ENCODE measurements around the gene UGT3A2.
"Not testable (repeated sequence)": the region's sequence is repeated elsewhere in the genome, so short reads cannot be mapped to it uniquely, and the experiment has no call there.

UGT3A2 gene

DNA sequence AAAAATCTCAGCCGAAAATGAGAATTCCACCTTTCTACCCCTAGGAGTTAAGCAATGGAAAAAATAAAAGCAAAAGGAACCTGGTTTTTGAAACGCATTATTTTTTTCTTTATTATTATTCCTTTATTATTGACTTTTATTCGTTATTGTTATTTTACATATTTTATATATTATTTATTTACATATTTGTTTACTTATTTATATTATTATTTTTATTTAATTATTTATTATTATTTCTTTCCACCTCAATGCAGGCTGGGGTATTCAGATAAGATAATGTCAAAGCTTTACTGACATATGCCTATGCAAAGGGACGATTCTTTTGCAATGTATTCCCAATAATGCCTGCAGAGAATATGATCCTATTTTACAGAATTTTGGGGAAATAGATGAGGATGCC is 16.7 kb downstream of the UGT3A2 start:
- DNase-seq, result no peak

GRCh38 chr5:36047384-36048160 is 19.1 kb downstream of the UGT3A2 start:
- DNase-seq, result no peak

GRCh38 chr5:36045895-36046294 is 20.8 kb downstream of the UGT3A2 start:
- no peak for DNase-seq

GRCh38 chr5:36041537-36041845 is 25.2 kb downstream of the UGT3A2 start:
- no peak for DNase-seq

DNA sequence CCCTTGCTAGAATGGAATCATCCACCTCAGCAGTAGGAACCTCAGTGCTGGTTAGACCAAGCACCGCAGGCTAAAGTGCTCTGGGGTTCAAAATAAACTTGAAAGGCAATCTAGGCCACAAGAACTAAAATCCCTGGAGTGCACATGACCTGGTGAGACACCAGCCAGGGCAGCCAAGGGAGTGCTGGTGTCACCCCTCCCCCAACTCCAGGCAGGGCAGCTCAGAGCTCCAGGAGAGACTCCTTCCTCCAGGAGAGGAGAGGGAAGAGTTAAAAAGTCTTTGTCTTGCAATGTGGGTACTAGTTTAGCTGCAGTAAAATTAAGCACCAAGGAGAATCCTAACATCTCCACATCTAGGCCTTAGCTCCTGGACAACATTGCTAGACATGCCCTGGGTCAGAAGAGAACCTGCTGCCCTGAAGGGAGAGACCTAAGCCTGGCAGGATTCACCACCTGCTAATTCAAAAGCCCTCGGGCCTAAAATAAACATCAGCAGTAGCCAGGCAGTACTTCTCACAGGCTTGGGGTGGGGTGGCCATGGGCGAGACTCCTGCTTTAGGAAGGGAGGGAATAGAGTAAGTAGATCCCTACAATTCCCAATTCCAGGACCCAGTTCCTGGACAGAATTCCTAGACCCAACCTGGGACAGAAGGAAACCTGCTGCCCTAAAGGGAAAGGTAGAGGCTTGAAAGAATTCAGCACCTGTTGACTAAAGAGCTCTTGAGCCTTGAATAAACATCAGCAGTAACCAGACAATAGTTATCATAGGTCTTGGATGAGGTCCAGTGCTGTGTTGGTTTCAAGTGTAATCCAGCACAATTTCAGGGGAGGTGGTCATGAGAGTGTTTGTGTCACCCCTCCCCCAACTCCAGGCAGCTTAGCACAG is 25.8 kb downstream of the UGT3A2 start:
- DNase-seq, result no peak

DNA sequence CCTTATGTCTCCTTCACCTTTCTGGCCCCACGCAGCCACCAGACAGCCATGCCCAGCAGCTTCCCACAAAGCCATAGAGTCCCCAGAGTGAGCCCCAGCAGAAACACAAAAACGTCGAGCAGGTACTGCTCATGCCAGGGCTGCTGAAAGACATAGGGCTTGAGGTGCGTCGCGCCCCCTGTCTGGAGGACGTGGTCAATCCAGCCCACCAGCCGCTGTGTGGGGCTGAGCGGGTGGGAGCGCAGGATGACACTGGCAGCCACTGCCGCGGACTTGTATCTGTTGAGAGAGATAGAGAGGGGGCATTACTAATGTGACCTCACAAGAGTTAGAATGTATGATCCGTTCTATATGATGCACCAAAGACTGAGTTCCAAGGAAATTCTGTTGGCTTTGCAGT is 31.0 kb downstream of the UGT3A2 start:
- DNase-seq, result no peak

DNA sequence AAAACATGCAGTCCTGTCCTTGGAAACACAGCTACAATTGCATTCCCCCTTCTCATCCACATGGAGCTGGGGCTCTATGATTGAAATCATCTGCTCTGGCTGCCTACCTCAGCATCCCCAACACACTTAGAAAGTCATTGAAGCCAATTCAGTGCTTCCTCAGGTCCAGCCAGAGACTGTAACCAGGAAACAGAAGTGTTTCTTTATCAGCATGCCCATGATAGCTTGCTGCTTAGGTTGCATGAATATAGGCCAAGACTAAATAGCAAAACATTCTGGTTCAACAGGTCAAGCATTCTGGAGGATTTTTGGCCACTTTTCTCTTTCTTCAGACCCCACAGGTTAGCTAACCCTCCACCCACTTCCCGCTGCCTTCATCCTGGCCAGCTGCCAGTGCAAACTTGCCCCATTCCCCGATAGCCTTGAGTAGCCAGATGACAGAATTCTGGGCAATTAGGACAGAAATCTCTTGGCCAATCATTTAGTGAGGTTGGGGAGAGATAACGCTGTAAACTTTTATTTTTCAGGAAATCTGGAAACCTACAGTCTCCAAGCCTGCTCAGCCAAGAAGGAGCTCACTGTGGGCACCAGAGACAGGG is 32.0 kb downstream of the UGT3A2 start:
- not testable (repeated sequence) for DNase-seq

GRCh38 chr5:36033486-36033885 is 33.2 kb downstream of the UGT3A2 start:
- no peak for DNase-seq

DNA sequence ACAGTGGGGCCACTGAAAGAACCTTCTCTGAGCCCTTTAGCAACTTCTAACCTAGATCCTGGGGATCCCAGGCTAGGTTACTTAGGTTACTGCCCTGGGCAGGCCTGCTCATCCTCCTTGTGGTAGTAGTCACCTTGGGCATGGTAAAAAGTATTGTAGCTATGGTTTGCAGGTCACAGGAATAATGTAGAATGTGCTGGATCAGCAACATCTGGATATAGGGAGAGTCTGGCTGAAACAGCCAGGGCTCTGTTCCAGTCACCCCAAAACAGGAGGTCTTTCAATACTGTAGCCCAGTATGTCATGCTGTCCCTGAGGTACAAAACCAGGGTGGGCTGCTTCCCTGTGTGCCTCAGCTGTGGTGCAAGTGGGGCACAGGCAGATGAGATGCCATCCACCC is 33.6 kb downstream of the UGT3A2 start:
- DNase-seq, result no peak

GRCh38 chr5:36031223-36031622 is 35.5 kb downstream of the UGT3A2 start:
- DNase-seq, result no peak

GRCh38 chr5:36029914-36030313 is 36.8 kb downstream of the UGT3A2 start:
- DNase-seq, result no peak

DNA sequence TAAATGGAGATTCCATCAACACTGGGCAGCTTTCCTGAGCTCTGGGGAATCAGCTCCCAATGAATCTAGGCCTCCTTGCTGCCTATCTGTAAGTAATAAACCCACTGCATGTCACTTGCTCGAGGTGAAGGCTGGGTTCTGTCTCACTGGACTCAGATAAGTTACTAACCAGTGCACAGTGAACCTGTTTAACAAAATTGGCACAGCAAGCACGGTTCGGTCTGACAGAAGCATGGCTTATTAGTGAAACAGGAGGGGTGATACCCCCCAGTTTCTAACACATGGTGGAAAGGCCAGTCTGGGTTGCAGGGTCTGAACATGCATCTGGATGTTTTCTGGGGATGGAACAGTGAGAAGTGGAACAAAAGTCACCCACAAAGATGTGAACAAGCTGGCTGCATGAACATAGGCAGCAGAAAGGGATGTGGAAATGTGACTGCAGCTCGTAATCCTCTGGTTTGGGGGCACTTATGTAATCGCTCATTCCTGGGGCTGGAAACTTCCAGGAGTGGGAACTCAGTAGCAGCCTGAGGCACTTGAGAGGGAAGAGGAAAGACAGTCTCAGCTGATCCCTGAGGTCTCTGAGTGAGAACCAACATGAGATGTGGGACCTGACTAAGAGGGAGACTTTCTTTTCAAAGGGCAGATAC is 37.7 kb downstream of the UGT3A2 start:
- no peak for DNase-seq

DNA sequence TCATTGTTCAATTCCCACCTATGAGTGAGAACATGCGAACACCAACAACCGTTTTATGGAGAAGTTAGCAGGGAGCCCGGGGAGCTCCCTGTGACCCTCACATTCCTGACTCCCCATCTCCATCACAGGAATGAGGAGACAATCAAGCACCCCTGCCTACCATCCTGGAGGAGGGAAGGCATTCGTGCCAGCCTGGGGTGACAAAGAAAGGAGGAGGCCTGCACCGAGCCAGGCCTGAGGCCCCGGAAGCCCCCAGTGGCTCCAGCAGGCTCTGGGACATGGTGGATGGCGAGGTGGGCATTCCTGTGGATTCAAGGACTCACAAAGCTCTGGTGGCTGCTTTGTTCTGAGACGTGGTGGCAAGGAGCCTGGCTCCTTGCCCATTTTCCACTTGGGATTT is 39.0 kb downstream of the UGT3A2 start:
- no peak for DNase-seq

DNA sequence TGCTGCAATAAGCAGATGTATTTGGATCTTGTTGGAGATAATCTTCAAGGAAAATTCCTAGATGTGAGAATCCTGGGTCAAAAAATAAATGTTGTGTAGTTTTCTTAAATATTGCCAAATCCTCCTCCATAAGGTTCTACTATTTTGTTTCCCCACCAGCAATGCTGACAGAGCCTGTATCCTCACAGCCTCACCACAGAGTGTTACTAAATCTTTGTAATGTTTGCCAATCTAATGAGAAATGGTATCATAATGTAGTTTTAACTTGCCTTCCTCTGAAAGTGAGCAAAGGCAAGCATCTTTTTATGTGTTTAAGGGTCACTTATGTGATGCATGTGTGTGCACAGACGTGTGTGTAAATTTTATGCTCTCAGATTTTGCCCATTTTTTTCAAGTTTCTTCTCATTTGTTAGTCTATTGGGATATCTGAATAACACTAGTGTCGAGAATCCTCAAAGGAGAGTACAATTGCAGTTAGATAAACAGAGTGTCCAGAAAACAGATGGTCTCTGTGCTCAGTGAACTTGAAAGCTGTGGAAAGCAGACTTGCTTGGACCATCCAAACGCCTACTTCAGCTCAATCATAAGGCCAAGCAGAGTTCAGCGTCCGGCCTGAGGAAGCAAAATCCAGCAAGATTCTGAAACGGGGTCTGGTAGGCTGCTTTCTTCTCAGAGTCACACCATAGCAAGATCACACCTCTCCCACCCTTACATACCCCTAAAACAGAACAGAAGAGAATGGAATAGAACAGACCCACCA is 39.8 kb downstream of the UGT3A2 start:
- DNase-seq, result no peak

DNA sequence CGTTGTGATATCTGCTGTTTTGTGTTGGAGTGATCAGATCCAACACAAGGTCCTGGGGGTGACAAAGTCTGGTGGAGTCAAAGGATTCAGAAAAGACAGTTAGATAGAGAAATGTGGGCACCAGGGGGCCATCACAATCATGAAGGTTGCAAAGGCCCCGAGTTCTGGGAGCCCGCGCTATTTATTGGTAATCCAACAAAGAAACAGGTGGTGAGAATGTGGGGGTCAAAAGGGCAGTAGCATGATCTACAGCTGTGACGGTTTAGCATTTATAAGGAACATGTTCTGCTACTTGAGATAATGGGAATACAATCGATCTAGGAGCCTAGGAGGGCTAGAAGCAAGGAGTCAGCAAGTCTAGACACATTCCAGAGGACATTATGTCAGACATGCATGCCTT is 44.4 kb downstream of the UGT3A2 start:
- not testable (repeated sequence) for DNase-seq

DNA sequence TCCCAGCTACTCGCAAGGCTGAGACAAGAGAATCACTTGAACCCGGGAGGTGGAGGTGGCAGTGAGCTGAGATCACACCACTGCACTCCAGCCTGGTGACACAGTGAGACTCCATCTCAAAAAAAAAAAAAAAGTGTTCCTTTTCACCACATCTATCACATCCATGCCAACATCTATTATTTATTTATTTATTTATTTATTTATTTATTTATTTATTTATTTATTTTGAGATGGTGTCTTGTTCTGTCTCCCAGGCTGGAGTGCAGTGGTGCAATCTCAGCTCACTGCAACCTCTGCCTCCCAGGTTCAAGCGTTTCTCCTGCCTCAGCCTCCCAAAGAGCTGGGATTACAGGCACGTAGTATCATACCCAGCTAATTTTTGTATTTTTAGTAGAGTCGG is 47.1 kb downstream of the UGT3A2 start:
- not testable (repeated sequence) for DNase-seq

DNA sequence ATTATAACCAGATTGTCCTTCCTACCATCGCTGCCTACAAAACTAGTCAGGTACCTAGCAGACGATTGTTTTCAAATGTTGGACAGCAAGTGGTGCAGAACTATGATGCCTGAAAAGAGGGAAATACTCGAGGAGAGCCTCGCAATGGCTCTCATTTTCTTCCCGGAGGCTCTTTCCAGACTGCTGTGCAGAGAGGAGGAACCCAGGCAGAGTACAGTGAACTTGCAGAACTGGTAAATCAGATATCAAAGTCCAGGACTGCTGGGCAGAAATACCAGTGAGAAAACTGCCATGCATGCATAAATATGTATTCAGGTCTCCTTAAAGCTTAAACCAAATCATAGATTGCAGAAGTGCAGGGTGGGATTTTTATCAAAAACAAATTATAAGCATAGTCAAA is 49.1 kb downstream of the UGT3A2 start:
- DNase-seq, result no peak

DNA sequence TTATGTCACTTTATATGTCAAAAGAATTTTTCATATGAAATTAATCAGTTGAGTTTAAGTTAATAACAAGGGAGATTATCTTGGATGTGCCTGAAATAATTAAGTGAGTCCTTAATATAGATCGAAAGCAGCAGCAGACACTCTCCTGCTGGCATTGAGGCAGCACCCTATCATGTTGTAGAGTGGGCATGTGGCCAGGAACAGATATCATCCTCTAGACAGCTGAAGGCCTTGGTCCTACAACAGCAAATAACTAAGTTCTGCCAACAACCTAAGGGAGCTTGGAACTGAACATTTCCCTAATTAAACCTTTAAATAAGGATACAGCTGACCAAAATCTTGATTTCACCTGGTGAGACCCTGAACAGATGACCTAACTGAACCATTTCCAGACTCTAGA is 49.7 kb downstream of the UGT3A2 start:
- no peak for DNase-seq

- DNase-seq, result no peak
These were observed 53.5 kb downstream of the UGT3A2 start for GRCh38 chr5:36013182-36013581.

DNA sequence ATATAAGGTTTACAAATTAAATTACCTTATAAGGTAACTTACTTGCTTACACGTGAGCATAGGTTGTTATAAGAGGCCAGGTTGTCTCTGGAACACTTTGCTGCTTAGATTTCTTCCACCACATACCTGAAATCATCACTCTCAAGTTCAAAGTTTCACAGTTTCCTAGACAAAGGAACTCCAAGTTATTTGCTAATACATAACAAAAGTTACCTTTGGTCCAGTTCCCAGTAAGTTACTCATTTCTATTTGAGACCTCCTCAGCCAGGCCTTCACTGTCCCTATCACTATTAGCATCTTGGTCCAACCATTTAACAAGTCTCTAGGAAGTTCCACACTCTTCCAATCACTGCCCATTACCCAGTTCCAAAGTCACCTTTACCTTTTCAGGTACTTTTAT is 57.0 kb downstream of the UGT3A2 start:
- no peak for DNase-seq

DNA sequence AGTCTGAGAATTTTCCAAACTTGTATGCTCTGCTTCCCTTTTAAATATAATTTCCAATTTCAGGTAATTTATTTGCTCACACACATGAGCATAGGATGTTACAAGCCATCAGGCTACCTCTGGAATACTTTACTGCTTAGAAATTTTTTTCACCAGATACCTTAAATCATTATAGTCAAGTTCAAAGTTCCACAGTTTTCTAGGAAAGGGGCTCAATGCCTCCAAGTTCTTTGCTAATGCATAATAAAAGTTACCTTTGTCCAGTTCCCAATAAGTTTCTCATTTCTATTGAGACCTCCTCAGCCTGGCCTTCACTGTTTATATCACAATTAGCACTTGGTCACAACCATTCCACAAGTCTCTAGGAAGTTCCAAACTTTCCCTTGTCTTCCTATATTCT is 59.3 kb downstream of the UGT3A2 start:
- DNase-seq, result no peak

GRCh38 chr5:36006163-36006562 is 60.5 kb downstream of the UGT3A2 start:
- DNase-seq, result no peak

- no peak for DNase-seq
These were observed 65.7 kb downstream of the UGT3A2 start for GRCh38 chr5:36001032-36001431.
